CD4-positive, alpha-beta T cell (primary cell): ENCODE results near the gene CLCA2. TPM values are rescaled to one million over a fixed set of nuclear protein-coding genes. Genes with fewer than 3 reads are reported as not detected.

Source experiments
- ATAC-seq: fragments of 200-7000 bp; cut with Tn5 transposase; one replicate; pipeline ENCODE4 v1.10.0; 2022; ENCODE audit warnings: mild to moderate bottlenecking; ENCODE audit not compliant: poor library complexity
- CTCF ChIA-PET: fragments of 350-600 bp; sonication (Branson Sonifier 250); formaldehyde crosslinking; loops from one replicate; lab custom pipeline; 2021; ENCODE audit warnings: antibody characterized with exemption, inconsistent platforms; lab: Charles Lee
- POLR2A ChIA-PET: fragments of 350-600 bp; sonication (Branson Sonifier 250); formaldehyde crosslinking; loops from one replicate; lab custom pipeline; 2021; ENCODE audit warnings: antibody characterized with exemption, inconsistent platforms; lab: Charles Lee
- DNase-seq, 14 experiments: peaks; one replicate each; pipeline ENCODE4 v3.0.0-alpha.2; 2013 to 2020; ENCODE audit warnings: mixed read lengths in 2 of 14
- H3K27ac ChIP-seq, 2 donors: one replicate each; pipeline versions ENCODE4 v1.5.1 to v1.7.0; 2013; ENCODE audit warnings: low read length in 2 of 2, low read depth in 1 of 2, mild to moderate bottlenecking in 1 of 2
- H3K27me3 ChIP-seq, 2 experiments: 1 replicate in 1 of 2; 2 replicates in 1 of 2; pipeline versions ENCODE4 v1.6.1 to v1.7.0; 2013; ENCODE audit warnings: low read length in 2 of 2, control low read depth in 1 of 2, mild to moderate bottlenecking in 1 of 2, moderate library complexity in 1 of 2; ENCODE audit not compliant: insufficient read depth in 2 of 2, control insufficient read depth in 1 of 2
- H3K36me3 ChIP-seq: one replicate; pipeline ENCODE4 v1.6.1; 2013; ENCODE audit warnings: low read length, control low read depth; ENCODE audit not compliant: insufficient read depth
- H3K4me1 ChIP-seq: one replicate; pipeline ENCODE4 v1.6.1; 2013; ENCODE audit warnings: low read length, control low read depth; ENCODE audit not compliant: insufficient read depth
- H3K4me3 ChIP-seq: one replicate; pipeline ENCODE4 v1.5.1; 2013; ENCODE audit warnings: mild to moderate bottlenecking, low read length, moderate library complexity
- H3K9me3 ChIP-seq, 2 experiments: 1 replicate in 1 of 2; 2 replicates in 1 of 2; pipeline versions ENCODE4 v1.6.1 to v1.7.0; 2013; ENCODE audit warnings: low read length in 2 of 2, mild to moderate bottlenecking in 2 of 2, control low read depth in 1 of 2, moderate library complexity in 1 of 2; ENCODE audit not compliant: control insufficient read depth in 1 of 2, insufficient read depth in 1 of 2
- H3K27ac Mint-ChIP-seq: one replicate; pipeline ENCODE4 v1.8.0; 2020; ENCODE audit warnings: mixed read lengths
- H3K27me3 Mint-ChIP-seq: one replicate; pipeline ENCODE4 v1.8.0; 2021; ENCODE audit warnings: mixed read lengths
- H3K36me3 Mint-ChIP-seq: one replicate; pipeline ENCODE4 v1.8.0; 2021; ENCODE audit warnings: low read depth, mixed read lengths
- H3K4me1 Mint-ChIP-seq: one replicate; pipeline ENCODE4 v1.8.0; 2021; ENCODE audit warnings: low read depth, mixed read lengths
- H3K4me3 Mint-ChIP-seq: one replicate; pipeline ENCODE4 v1.8.0; 2020; ENCODE audit warnings: mild to moderate bottlenecking, mixed read lengths
- H3K9me3 Mint-ChIP-seq: one replicate; pipeline ENCODE4 v1.8.0; 2020; ENCODE audit warnings: mixed read lengths
- intact Hi-C, 2 experiments: fragments of 100-400 bp; cut with DNase I in 1 of 2; cut with micrococcal nuclease in 1 of 2; formaldehyde crosslinking; loops; one replicate each; pipeline versions ENCODE4 v1.15.1 to v1.9.0; 2023 to 2025; cut with DNase I, micrococcal nuclease
- total RNA-seq, 174 experiments: library from RNA in 2 of 174; stranded (reverse) in 2 of 174; gene quantifications; one replicate each; pipeline ENCODE4 v1.2.3 and lab custom pipeline; 2021 to 2026
- TF ChIP-seq, protein P1 (sequence below): fragments of 200-600 bp; IDR thresholded peaks from one replicate; pipeline ENCODE4 v1.8.0; 2022; ENCODE audit warnings: antibody characterized with exemption, mild to moderate bottlenecking

Gene CLCA2
- total RNA-seq, 2 experiments from 2014 or later: not detected

DNA sequence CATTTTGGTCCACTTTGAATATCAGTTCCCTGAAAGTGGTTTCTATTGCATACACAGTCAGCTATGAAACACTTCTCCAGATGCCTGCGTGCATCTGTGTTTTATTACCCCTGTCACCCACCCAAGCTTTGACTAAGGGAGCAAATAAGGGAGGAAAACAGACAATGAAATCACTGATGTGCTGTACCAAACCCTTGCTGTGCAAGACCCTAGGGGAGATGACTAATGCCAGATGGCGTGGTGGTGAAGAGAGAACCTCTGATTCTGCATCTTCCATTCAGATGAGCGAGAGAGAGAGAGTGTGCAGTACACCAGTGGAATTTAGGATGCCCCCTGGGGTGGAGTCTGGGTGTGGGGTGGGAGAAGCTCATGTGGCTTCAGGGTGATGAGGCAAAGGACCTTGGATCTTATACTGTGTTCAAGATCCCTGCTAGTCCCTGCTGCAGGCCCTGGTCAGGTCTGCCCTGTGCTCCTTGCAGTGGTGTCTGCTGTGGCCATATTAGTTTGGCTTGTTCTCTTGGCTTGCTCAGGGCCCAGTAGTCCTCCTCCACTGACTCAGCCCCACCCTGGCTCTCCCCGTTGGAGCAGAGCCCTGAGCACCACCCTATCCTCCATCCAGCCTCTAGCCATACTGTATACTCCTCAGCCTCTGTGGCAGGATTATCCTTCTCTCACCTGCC lies 63.3 kb downstream of the CLCA2 start:
- TF ChIP-seq, protein P1, sequence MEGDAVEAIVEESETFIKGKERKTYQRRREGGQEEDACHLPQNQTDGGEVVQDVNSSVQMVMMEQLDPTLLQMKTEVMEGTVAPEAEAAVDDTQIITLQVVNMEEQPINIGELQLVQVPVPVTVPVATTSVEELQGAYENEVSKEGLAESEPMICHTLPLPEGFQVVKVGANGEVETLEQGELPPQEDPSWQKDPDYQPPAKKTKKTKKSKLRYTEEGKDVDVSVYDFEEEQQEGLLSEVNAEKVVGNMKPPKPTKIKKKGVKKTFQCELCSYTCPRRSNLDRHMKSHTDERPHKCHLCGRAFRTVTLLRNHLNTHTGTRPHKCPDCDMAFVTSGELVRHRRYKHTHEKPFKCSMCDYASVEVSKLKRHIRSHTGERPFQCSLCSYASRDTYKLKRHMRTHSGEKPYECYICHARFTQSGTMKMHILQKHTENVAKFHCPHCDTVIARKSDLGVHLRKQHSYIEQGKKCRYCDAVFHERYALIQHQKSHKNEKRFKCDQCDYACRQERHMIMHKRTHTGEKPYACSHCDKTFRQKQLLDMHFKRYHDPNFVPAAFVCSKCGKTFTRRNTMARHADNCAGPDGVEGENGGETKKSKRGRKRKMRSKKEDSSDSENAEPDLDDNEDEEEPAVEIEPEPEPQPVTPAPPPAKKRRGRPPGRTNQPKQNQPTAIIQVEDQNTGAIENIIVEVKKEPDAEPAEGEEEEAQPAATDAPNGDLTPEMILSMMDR: no peak
- no peaks in the 10 kb centered on the region for H3K36me3 ChIP-seq
- Mint-ChIP-seq H3K27ac (no peak overlapping the region), H3K27me3 (no peaks in the 10 kb centered on the region), H3K9me3 (no peaks in the 10 kb centered on the region), H3K4me3 (no peak overlapping the region), H3K4me1 (no peaks in the 10 kb centered on the region), H3K36me3 (no peaks in the 10 kb centered on the region)
- no peaks in the 10 kb centered on the region for H3K4me1 ChIP-seq
- POLR2A ChIA-PET: no interaction called here
- ATAC-seq (no peak), DNase-seq (no peak)
- no peaks in the 10 kb centered on the region for H3K27me3 ChIP-seq
- CTCF ChIA-PET: interaction anchor here (1.1 kb wide), 1 partner anchor 13 kb away, joined by 3 read pairs; no protein-coding TSS in a partner anchor
- H3K4me3 ChIP-seq: no peak overlapping the region
- intact Hi-C loops: no loop called here
- H3K27ac ChIP-seq: no peak overlapping the region
- H3K9me3 ChIP-seq: no peaks in the 10 kb centered on the region

DNA sequence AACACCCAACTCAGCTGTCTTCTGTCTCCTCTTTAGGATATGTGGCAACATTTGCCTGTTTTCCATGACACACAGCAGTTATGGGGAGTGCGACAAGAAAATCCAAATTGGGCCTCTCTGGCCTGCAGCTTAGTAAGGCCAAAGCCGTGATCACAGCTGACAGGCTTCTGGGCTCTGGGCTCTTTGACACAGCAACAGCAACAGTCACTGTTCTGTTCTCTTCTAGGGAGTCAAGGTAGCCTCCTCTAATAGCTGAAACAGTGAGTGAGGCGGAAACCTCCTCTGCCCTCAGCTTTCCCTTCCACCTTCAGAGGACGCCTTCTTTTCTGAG lies 63.8 kb downstream of the CLCA2 start:
- H3K27me3 ChIP-seq: no peaks in the 10 kb centered on the region
- Mint-ChIP-seq H3K36me3 (no peaks in the 10 kb centered on the region), H3K27me3 (no peaks in the 10 kb centered on the region), H3K27ac (no peak overlapping the region), H3K4me3 (no peak overlapping the region), H3K9me3 (no peaks in the 10 kb centered on the region), H3K4me1 (no peaks in the 10 kb centered on the region)
- H3K9me3 ChIP-seq: no peaks in the 10 kb centered on the region
- intact Hi-C loops: no loop called here
- DNase-seq: no peak
- ATAC-seq: no peak
- H3K4me3 ChIP-seq: no peak overlapping the region
- TF ChIP-seq, protein P1: no peak
- no peaks in the 10 kb centered on the region for H3K36me3 ChIP-seq
- H3K4me1 ChIP-seq: no peaks in the 10 kb centered on the region
- POLR2A ChIA-PET: no interaction called here
- CTCF ChIA-PET: interaction anchor here (1.1 kb wide), 1 partner anchor 14 kb away, joined by 3 read pairs; no protein-coding TSS in a partner anchor
- no peak overlapping the region for H3K27ac ChIP-seq

DNA sequence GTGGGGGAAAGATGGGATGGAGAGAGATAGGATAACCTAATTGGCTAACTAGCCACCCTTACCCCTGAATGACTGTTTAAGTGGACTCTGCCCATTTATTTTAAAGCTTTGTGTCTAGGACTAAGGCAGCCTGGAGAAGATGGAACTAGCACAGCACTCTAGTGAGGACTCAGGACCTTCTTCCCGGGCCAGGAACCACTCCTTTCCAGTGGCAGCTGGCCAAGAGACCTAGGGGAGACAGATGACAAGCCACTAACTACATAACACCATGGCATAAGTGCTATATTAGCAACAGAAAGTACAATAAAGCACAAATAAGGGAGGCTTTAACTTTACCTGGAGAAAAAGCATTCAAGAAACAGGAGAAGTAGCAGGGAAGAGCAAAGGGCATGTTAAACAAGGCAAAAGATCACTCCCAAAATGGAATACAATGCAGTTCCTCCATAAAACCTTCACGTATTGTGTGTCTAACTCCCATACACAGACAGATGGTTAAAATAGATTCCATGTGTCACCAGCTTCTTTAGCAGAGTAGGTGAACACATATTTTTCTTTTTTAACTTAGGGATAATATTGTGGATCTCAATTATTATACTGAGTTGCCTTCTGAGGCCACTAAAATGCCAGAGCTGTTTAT lies 65.4 kb downstream of the CLCA2 start:
- TF ChIP-seq, protein P1: no peak
- H3K27ac ChIP-seq: no peak overlapping the region
- POLR2A ChIA-PET: no interaction called here

More for the DNA sequence above, 65.4 kb downstream of the CLCA2 start:
- H3K36me3 Mint-ChIP-seq: no peaks in the 10 kb centered on the region
- H3K27me3 Mint-ChIP-seq: no peaks in the 10 kb centered on the region
- no peak overlapping the region for H3K27ac Mint-ChIP-seq
- no peaks in the 10 kb centered on the region for H3K4me1 Mint-ChIP-seq
- H3K4me1 ChIP-seq: no peaks in the 10 kb centered on the region
- intact Hi-C loops: no loop called here
- no peak overlapping the region for H3K4me3 ChIP-seq
- no peak overlapping the region for H3K4me3 Mint-ChIP-seq
- H3K9me3 ChIP-seq: no peaks in the 10 kb centered on the region
- no peaks in the 10 kb centered on the region for H3K27me3 ChIP-seq
- CTCF ChIA-PET: interaction anchor here (0.7 to 0.9 kb wide), 3 partner anchors 13 to 25 kb away, joined by 3 read pairs; no protein-coding TSS in a partner anchor
- no peaks in the 10 kb centered on the region for H3K9me3 Mint-ChIP-seq
- ATAC-seq: no peak
- no peaks in the 10 kb centered on the region for H3K36me3 ChIP-seq
- DNase-seq: no peak
